ENCODE results near the gene RNU5D-1. TPM values are rescaled to one million over a fixed set of nuclear protein-coding genes. Genes with fewer than 3 reads are reported as not detected.

The RNU5D-1 gene
- polyA plus RNA-seq, 3 donors, result not detected

DNA sequence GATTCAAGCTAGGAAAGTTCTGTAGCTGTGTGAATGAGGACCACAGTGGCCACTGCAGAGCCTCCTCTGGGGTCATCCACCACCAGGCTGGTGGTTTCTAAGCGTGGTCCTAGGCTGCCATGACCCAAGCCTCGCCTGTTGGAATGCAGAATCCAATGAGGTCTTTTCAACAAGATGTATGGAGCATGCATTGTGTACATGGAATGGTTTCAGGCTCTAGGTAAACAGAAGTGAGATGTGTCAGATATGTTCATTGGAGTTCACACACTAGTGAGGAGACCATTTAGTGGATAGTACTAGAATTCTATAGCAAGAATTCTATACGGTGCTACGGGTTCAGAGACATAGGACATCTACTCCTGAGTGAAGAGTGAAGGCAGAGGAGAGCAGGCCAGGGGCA, 10.7 kb downstream of the RNU5D-1 start:
- Histone ChIP-seq H3K9me3 (replicated peaks in 1 of 2; ENCODE audit: control insufficient read depth in 1 of 2, insufficient read depth in 1 of 2, low read length in 2 of 2) (no peaks in the 10 kb centered on the region), H3K27ac (ENCODE audit: low read depth in 1 of 2, low read length in 2 of 2) (no peak overlapping the region), H3K9ac (ENCODE audit: insufficient read depth, low read length, poor library complexity, severe bottlenecking) (no peak overlapping the region), H3K79me2 (ENCODE audit: insufficient read depth, low read length) (peaks cover 7% of the 10 kb centered on the region), H3K4me2 (replicated peaks; ENCODE audit: extremely low read depth, low read length, poor library complexity, severe bottlenecking) (no peak overlapping the region), H3K36me3 (replicated peaks in 1 of 2; ENCODE audit: control insufficient read depth in 1 of 2, insufficient read depth in 2 of 2, low read length in 2 of 2) (no peaks in the 10 kb centered on the region), H2AFZ (ENCODE audit: insufficient read depth, low read depth, low read length, poor library complexity, severe bottlenecking) (no peak overlapping the region), H3K4me1 (ENCODE audit: control insufficient read depth in 1 of 2, insufficient read depth in 2 of 2, low read length in 2 of 2) (peaks cover 41 to 58% of the 10 kb centered on the region in 2 donors), H3K27me3 (ENCODE audit: control insufficient read depth in 2 of 2, insufficient read depth in 2 of 2, low read length in 2 of 2) (no peaks in the 10 kb centered on the region), H3K4me3 (replicated peaks in 1 of 3; ENCODE audit: low read depth in 2 of 3, low read length in 3 of 3) (no peak overlapping the region), H4K20me1 (ENCODE audit: insufficient read depth, low read length) (no peaks in the 10 kb centered on the region)
- peaks cover 55% of the 10 kb centered on the region for H3K4me1 Mint-ChIP-seq
- H3K36me3 Mint-ChIP-seq, result peaks cover 3 to 5% of the 10 kb centered on the region in 2 donors
- peaks cover 4 to 9% (median 4%) of the 10 kb centered on the region in 3 donors for H3K27me3 Mint-ChIP-seq (ENCODE audit: low read depth in 3 of 3)
- WGBS (ENCODE audit: insufficient coverage), result 100% methylated on average over 4 of the region's 4 CpGs
- intact Hi-C loops (cut with micrococcal nuclease), result loop anchor here (10.0 kb wide), 2 partner anchors 45 to 55 kb away; partner anchors contain the start of genes ARMH1 (in 1 of the 2), RPS8 (in 1 of the 2) and TMEM53 (in 1 of the 2)
- H3K27ac Mint-ChIP-seq, result peak overlapping the region in 4 of 7 donors; percentile 36 to 93 (median 88)
- peak in 1 of 3 donors; percentile 22 for DNase-seq
- TF ChIP-seq, protein P1, sequence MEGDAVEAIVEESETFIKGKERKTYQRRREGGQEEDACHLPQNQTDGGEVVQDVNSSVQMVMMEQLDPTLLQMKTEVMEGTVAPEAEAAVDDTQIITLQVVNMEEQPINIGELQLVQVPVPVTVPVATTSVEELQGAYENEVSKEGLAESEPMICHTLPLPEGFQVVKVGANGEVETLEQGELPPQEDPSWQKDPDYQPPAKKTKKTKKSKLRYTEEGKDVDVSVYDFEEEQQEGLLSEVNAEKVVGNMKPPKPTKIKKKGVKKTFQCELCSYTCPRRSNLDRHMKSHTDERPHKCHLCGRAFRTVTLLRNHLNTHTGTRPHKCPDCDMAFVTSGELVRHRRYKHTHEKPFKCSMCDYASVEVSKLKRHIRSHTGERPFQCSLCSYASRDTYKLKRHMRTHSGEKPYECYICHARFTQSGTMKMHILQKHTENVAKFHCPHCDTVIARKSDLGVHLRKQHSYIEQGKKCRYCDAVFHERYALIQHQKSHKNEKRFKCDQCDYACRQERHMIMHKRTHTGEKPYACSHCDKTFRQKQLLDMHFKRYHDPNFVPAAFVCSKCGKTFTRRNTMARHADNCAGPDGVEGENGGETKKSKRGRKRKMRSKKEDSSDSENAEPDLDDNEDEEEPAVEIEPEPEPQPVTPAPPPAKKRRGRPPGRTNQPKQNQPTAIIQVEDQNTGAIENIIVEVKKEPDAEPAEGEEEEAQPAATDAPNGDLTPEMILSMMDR (IDR thresholded peaks at IDR 0.05), result no peak
- peaks cover 0 to 5% (median 0%) of the 10 kb centered on the region in 7 donors for H3K9me3 Mint-ChIP-seq
- H3K4me3 Mint-ChIP-seq, result no peak overlapping the region

DNA sequence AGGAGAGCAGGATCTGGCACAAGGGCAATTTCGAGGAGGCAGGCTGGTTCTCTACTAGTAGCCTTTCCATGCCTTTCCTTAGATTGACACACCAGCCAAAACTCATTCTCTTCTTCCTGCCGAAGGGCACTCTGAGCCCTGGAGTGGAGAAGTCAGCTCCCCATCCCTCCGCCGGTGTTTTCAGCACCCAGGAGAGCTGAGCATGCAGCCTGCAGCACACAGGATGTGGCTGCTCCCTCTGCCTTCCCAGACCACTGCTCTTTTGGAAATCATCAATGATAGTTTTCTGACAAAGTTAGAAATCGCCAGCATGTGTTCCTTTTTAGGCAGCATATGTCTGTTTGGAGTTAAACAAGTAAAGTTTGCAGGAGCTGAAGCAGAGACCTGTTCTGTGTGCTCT, 11.7 kb downstream of the RNU5D-1 start:
- H3K36me3 Mint-ChIP-seq, result no peaks in the 10 kb centered on the region
- H3K36me3 ChIP-seq (replicated peaks in 1 of 2; ENCODE audit: control insufficient read depth in 1 of 2, insufficient read depth in 2 of 2, low read length in 2 of 2), result no peaks in the 10 kb centered on the region
- intact Hi-C loops (cut with micrococcal nuclease), result no loop called here
- no peaks in the 10 kb centered on the region for H4K20me1 ChIP-seq (ENCODE audit: insufficient read depth, low read length)
- peaks cover 40 to 57% of the 10 kb centered on the region in 2 donors for H3K4me1 ChIP-seq (ENCODE audit: control insufficient read depth in 1 of 2, insufficient read depth in 2 of 2, low read length in 2 of 2)
- no peak overlapping the region for H3K4me2 ChIP-seq (replicated peaks; ENCODE audit: extremely low read depth, low read length, poor library complexity, severe bottlenecking)
- TF ChIP-seq, protein P1 (IDR thresholded peaks at IDR 0.05), result no peak
- H3K27ac ChIP-seq (ENCODE audit: low read depth in 1 of 2, low read length in 2 of 2), result no peak overlapping the region
- DNase-seq, result no peak
- no peak overlapping the region for H3K9ac ChIP-seq (ENCODE audit: insufficient read depth, low read length, poor library complexity, severe bottlenecking)
- 59% methylated on average over 4 of the region's 5 CpGs for WGBS (ENCODE audit: insufficient coverage)
- peaks cover 0 to 5% (median 0%) of the 10 kb centered on the region in 7 donors for H3K9me3 Mint-ChIP-seq
- H2AFZ ChIP-seq (ENCODE audit: insufficient read depth, low read depth, low read length, poor library complexity, severe bottlenecking), result no peak overlapping the region
- H3K79me2 ChIP-seq (ENCODE audit: insufficient read depth, low read length), result peaks cover 7% of the 10 kb centered on the region
- H3K4me3 ChIP-seq (replicated peaks in 1 of 3; ENCODE audit: low read depth in 2 of 3, low read length in 3 of 3), result no peak overlapping the region
- H3K9me3 ChIP-seq (replicated peaks in 1 of 2; ENCODE audit: control insufficient read depth in 1 of 2, insufficient read depth in 1 of 2, low read length in 2 of 2), result no peaks in the 10 kb centered on the region
- H3K4me1 Mint-ChIP-seq, result peaks cover 55% of the 10 kb centered on the region
- no peak overlapping the region for H3K4me3 Mint-ChIP-seq
- H3K27me3 Mint-ChIP-seq (ENCODE audit: low read depth in 3 of 3), result peaks cover 4 to 9% (median 4%) of the 10 kb centered on the region in 3 donors
- peak overlapping the region in 1 of 7 donors; percentile 46 for H3K27ac Mint-ChIP-seq
- H3K27me3 ChIP-seq (ENCODE audit: control insufficient read depth in 2 of 2, insufficient read depth in 2 of 2, low read length in 2 of 2), result no peaks in the 10 kb centered on the region

Measured in CD14-positive monocyte (primary cell).